Activated B cell treated with CpG ODN at 0.5 μM for 24 hours (primary cell): ENCODE results near the gene GCLC. TPM values are rescaled to one million over a fixed set of nuclear protein-coding genes. Genes with fewer than 3 reads are reported as not detected.
"Not testable (repeated sequence)": the region's sequence is repeated elsewhere in the genome, so short reads cannot be mapped to it uniquely, and the experiment has no call there.

Experiments used
- ATAC-seq: fragments of 200-7000 bp; cut with Tn5 transposase; one replicate; pipeline ENCODE4 v1.10.0; 2021; ENCODE audit warnings: low read depth, mild to moderate bottlenecking, moderate library complexity
- CTCF ChIA-PET: fragments of 350-600 bp; sonication (Branson Sonifier 250); formaldehyde crosslinking; loops from one replicate; lab custom pipeline; 2021; ENCODE audit warnings: antibody characterized with exemption; lab: Charles Lee
- POLR2A ChIA-PET: fragments of 350-600 bp; sonication (Branson Sonifier 250); formaldehyde crosslinking; loops from one replicate; lab custom pipeline; 2021; ENCODE audit warnings: antibody characterized with exemption; lab: Charles Lee
- DNase-seq: peaks from one replicate; pipeline ENCODE4 v3.0.0; 2022
- H3K27ac Mint-ChIP-seq: one replicate; pipeline ENCODE4 v1.8.0; 2020; ENCODE audit warnings: mixed read lengths
- H3K27me3 Mint-ChIP-seq: one replicate; pipeline ENCODE4 v1.8.0; 2021; ENCODE audit warnings: mixed read lengths
- H3K36me3 Mint-ChIP-seq: one replicate; pipeline ENCODE4 v1.8.0; 2021; ENCODE audit warnings: low read depth, mixed read lengths
- H3K4me1 Mint-ChIP-seq: one replicate; pipeline ENCODE4 v1.8.0; 2021; ENCODE audit warnings: mixed read lengths
- H3K4me3 Mint-ChIP-seq: one replicate; pipeline ENCODE4 v1.8.0; 2020; ENCODE audit warnings: mild to moderate bottlenecking, mixed read lengths
- H3K9me3 Mint-ChIP-seq: one replicate; pipeline ENCODE4 v1.8.0; 2020; ENCODE audit warnings: mixed read lengths
- intact Hi-C: fragments of 100-400 bp; cut with micrococcal nuclease; formaldehyde crosslinking; loops from one replicate; pipeline ENCODE4 v1.15.1; 2024
- total RNA-seq: library from RNA; stranded (reverse); gene quantifications from 2 replicates; pipeline ENCODE4 v1.2.3, GENCODE V29; 2022
- TF ChIP-seq, protein P1 (sequence below): fragments of 200-600 bp; IDR thresholded peaks from one replicate; pipeline ENCODE4 v1.8.0; 2022; ENCODE audit warnings: antibody characterized with exemption, mild to moderate bottlenecking

The GCLC gene
- total RNA-seq, 1 donor from 2014 or later = 26.6 TPM

DNA sequence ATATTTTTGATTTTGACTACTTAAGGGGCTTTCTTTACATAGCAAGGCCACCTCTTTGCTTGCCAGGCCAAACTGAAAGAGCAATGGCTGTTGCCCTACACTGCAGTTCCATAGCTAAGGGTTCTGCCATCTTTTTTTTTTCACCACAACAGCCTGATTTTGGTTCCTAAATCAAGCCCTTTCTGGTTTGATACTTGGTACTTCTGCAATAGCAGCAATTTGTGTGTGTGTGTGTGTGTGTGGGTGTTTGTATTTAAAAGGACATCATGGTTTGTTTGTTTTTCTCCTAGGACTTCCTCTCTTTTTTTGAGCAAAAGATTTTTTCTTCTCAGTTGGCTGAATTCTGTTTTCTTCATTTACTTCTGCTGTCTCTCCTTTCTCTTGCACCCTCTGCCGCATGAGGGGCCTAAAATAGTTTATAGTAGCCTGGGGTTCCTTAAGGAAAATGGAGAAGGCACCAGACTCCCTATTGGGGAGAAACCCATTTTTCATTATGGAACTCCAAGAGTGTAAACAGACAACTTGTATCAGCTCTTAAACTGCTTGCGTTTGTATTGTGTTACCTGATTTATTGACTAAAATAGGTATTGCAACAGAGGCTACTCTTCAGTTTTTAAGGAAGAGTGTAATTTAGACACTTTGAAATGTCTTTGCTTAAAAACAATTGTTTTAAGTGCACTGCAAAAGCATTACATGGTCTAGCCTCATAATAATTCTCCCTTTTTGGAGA is 12.2 kb upstream of the GCLC start:
- POLR2A ChIA-PET = no interaction called here
- no peak overlapping the region for H3K27ac Mint-ChIP-seq
- H3K36me3 Mint-ChIP-seq = no peaks in the 10 kb centered on the region
- DNase-seq = no peak
- H3K27me3 Mint-ChIP-seq = no peaks in the 10 kb centered on the region
- no peak for ATAC-seq
- intact Hi-C loops = no loop called here
- CTCF ChIA-PET = no interaction called here
- H3K9me3 Mint-ChIP-seq = peaks cover 16% of the 10 kb centered on the region
- H3K4me3 Mint-ChIP-seq = no peak overlapping the region
- peaks cover 3% of the 10 kb centered on the region for H3K4me1 Mint-ChIP-seq
- TF ChIP-seq, protein P1, sequence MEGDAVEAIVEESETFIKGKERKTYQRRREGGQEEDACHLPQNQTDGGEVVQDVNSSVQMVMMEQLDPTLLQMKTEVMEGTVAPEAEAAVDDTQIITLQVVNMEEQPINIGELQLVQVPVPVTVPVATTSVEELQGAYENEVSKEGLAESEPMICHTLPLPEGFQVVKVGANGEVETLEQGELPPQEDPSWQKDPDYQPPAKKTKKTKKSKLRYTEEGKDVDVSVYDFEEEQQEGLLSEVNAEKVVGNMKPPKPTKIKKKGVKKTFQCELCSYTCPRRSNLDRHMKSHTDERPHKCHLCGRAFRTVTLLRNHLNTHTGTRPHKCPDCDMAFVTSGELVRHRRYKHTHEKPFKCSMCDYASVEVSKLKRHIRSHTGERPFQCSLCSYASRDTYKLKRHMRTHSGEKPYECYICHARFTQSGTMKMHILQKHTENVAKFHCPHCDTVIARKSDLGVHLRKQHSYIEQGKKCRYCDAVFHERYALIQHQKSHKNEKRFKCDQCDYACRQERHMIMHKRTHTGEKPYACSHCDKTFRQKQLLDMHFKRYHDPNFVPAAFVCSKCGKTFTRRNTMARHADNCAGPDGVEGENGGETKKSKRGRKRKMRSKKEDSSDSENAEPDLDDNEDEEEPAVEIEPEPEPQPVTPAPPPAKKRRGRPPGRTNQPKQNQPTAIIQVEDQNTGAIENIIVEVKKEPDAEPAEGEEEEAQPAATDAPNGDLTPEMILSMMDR = no peak

DNA sequence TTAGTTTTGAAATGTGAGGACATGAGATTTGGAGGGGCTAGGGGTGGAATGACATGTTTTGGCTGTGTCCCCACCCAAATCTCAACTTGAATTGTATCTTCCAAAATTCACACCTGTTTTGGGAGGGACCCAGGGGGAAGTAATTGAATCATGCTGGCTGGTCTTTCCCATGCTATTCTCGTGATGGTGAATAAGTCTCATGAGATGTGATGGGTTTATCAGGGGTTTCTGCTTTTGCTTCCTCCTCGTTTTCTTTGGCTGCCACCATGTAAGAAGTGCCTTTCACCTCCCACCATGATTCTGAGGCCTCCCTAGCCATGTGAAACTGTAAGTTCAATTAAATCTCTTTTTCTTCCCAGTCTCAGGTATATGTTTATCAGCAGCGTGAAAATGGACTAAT is 8.7 kb upstream of the GCLC start:
- H3K36me3 Mint-ChIP-seq, H3K27me3 Mint-ChIP-seq, CTCF ChIA-PET, H3K4me3 Mint-ChIP-seq, intact Hi-C loops, POLR2A ChIA-PET, ATAC-seq, H3K27ac Mint-ChIP-seq, DNase-seq: not testable (repeated sequence)
- Mint-ChIP-seq H3K9me3 (peaks cover 17% of the 10 kb centered on the region), H3K4me1 (peaks cover 16% of the 10 kb centered on the region)

DNA sequence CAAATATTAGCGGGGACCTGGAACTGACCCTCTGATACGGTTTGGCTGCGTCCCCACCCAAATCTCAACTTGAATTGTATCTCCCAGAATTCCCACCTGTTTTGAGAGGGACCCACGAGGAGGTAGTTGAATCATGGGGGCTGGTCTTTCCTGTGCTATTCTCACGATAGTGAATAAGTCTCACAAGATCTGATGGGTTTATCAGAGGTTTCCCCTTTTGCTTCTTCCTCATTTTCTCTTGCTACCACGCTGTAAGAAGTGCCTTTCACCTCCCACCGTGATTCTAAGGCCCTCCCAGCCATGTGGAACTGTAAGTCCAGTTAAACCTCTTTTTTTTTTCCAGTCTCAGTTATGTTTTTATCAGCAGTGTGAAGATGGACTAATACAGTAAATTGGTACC is 6.8 kb upstream of the GCLC start:
- POLR2A ChIA-PET, intact Hi-C loops, ATAC-seq, H3K4me3 Mint-ChIP-seq, H3K27me3 Mint-ChIP-seq, H3K36me3 Mint-ChIP-seq, DNase-seq, CTCF ChIA-PET: not testable (repeated sequence)
- Mint-ChIP-seq H3K27ac (peak overlapping the region; percentile 67), H3K4me1 (peaks cover 32% of the 10 kb centered on the region), H3K9me3 (peaks cover 12% of the 10 kb centered on the region)

DNA sequence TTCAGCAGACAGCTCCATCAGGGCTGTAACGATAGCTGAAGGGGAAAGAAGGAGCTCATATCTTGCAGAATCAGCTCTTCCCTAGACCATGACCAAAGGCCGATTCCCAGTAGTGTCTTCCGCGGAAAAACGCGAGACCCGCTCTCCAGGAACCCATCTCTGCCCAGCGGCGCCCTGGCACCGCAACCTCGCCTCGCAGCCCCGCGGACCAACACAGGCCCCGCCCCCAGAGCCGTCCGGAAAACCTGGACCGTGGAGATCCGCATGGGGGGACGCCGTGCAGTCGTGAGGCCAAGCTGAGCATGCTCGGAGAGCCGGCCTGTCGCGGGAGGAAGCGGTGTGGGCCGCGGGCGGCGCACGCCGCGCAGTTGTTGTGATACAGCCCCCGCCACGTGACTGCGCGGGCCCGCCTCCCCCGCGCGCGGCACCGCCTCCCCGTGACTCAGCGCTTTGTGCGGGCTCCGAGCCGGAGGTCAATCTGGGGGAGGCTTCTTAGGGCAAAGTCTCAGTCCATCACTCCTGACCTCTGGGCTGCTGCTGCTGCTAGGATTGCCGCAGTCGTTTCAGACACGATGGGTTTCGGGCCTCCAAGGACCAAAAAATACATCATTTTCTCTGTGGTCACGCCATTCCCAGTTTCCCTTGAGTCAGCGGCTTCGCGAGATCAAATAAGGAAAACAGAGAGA is 3.1 kb upstream of the GCLC start:
- Mint-ChIP-seq H3K27me3 (no peaks in the 10 kb centered on the region), H3K9me3 (peaks cover 10% of the 10 kb centered on the region), H3K4me3 (peak overlapping the region; percentile 88), H3K27ac (peak overlapping the region; percentile 83), H3K36me3 (peaks cover 5% of the 10 kb centered on the region), H3K4me1 (peaks cover 61% of the 10 kb centered on the region)
- TF ChIP-seq, protein P1 = no peak
- ChIA-PET POLR2A (interaction anchor here (0.6 to 1.9 kb wide), 5 partner anchors 9 to 247 kb away, joined by 3 to 8 read pairs (median 6); partner anchors contain the start of gene LRRC1), CTCF (interaction anchor here (1.0 to 1.6 kb wide), 4 partner anchors 55 to 178 kb away, joined by 3 to 11 read pairs (median 4); no protein-coding TSS in a partner anchor)
- ATAC-seq = peak; percentile 83
- DNase-seq = peak; percentile 93
- intact Hi-C loops = loop anchor here (1.0 to 5.0 kb wide), 5 partner anchors 13 to 886 kb away; partner anchors contain the start of genes ELOVL5 and FBXO9

DNA sequence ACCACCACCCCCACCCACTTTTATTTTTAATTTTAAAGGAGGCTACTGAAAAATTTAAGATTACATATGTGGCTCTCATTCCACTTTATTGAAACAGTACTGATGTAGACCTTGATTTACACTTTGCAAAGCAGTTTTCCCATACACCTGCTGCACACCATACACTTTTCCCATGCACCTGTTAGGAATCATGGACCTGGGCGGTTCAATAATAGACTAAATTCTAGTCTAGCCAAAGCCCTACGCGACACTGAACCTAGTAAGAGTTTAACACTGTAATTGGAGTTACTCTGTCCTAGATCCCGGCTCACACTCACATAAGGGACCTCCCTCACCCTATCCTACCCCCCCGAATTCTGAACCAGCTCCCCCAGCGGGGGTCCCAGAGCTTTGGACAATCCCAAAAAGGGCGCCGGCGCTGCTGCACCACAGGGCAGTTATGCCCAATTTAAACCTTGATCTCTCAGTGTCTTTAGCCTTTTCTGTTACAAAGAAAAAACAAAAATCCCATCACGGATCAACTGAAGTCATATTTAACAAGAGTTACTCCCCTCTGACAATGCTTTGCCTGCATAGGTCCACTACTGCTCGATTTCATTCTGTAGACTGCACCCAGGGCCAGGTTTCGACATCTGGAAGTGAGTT is 2.4 kb upstream of the GCLC start:
- CTCF ChIA-PET = interaction anchor here (1.0 to 1.6 kb wide), 3 partner anchors 103 to 179 kb away, joined by 3 to 11 read pairs (median 4); no protein-coding TSS in a partner anchor
- Mint-ChIP-seq H3K4me3 (peak overlapping the region; percentile 88), H3K27me3 (no peaks in the 10 kb centered on the region), H3K4me1 (peaks cover 60% of the 10 kb centered on the region), H3K27ac (peak overlapping the region; percentile 83), H3K36me3 (peaks cover 5% of the 10 kb centered on the region), H3K9me3 (peaks cover 7% of the 10 kb centered on the region)
- POLR2A ChIA-PET = interaction anchor here (0.6 to 1.9 kb wide), 5 partner anchors 8 to 248 kb away, joined by 3 to 8 read pairs (median 6); partner anchors contain the start of gene LRRC1
- DNase-seq (no peak), ATAC-seq (peak; percentile 1)
- TF ChIP-seq, protein P1 = no peak
- intact Hi-C loops = loop anchor here (5.0 kb wide), 3 partner anchors 200 to 885 kb away; partner anchors contain the start of gene ELOVL5
